CD14-positive monocyte (primary cell): ENCODE measurements around the gene KANK2. TPM values are rescaled to one million over a fixed set of nuclear protein-coding genes. Genes with fewer than 3 reads are reported as not detected.
"Not testable (repeated sequence)": the region's sequence is repeated elsewhere in the genome, so short reads cannot be mapped to it uniquely, and the experiment has no call there.

Source experiments
- DNase-seq, 3 donors: peaks; one replicate each; pipeline ENCODE4 v3.0.0-alpha.2; 2011 to 2022
- H2AFZ ChIP-seq: 2 replicates; pipeline ENCODE4 v1.6.0; 2012; ENCODE audit warnings: mild to moderate bottlenecking, low read depth, low read length, inconsistent platforms; ENCODE audit not compliant: insufficient read depth, poor library complexity, severe bottlenecking
- H3K27ac ChIP-seq, 2 donors: 1 replicate in 1 of 2; 2 replicates in 1 of 2; pipeline ENCODE4 v1.5.1; 2012 to 2013; ENCODE audit warnings: low read length in 2 of 2, control low read depth in 1 of 2, inconsistent platforms in 1 of 2, low read depth in 1 of 2, mild to moderate bottlenecking in 1 of 2
- H3K27me3 ChIP-seq, 2 donors: one replicate each; pipeline versions ENCODE4 v1.6.0 to v1.6.1; 2011 to 2013; ENCODE audit warnings: low read length in 2 of 2; ENCODE audit not compliant: control insufficient read depth in 2 of 2, insufficient read depth in 2 of 2
- H3K36me3 ChIP-seq, 2 donors: replicated peaks in 1 of 2; 1 replicate in 1 of 2; 2 replicates in 1 of 2; pipeline versions ENCODE4 v1.5.1 to v1.6.1; 2012 to 2013; ENCODE audit warnings: low read length in 2 of 2, control low read depth in 1 of 2, inconsistent platforms in 1 of 2, mild to moderate bottlenecking in 1 of 2; ENCODE audit not compliant: insufficient read depth in 2 of 2, control insufficient read depth in 1 of 2
- H3K4me1 ChIP-seq, 2 donors: 1 replicate in 1 of 2; 2 replicates in 1 of 2; pipeline versions ENCODE4 v1.5.1 to v1.6.1; 2012 to 2013; ENCODE audit warnings: low read length in 2 of 2, control low read depth in 1 of 2, inconsistent platforms in 1 of 2, mild to moderate bottlenecking in 1 of 2, moderate library complexity in 1 of 2; ENCODE audit not compliant: insufficient read depth in 2 of 2, control insufficient read depth in 1 of 2
- H3K4me2 ChIP-seq: replicated peaks from 2 replicates; pipeline ENCODE3; 2012; ENCODE audit warnings: low read length, moderate library complexity, mild to moderate bottlenecking; ENCODE audit not compliant: poor library complexity, severe bottlenecking; ENCODE audit errors: extremely low read depth
- H3K4me3 ChIP-seq, 3 experiments: fragments of 200-600 bp in 1 of 3; sonication (generic) in 1 of 3; replicated peaks in 1 of 3; 1 replicate in 2 of 3; 2 replicates in 1 of 3; pipeline ENCODE4 v1.5.1; 2011 to 2013; ENCODE audit warnings: low read length in 3 of 3, mild to moderate bottlenecking in 3 of 3, control low read depth in 2 of 3, low read depth in 2 of 3, inconsistent platforms in 1 of 3, moderate library complexity in 1 of 3
- H3K79me2 ChIP-seq: 2 replicates; pipeline ENCODE4 v1.6.0; 2012; ENCODE audit warnings: mild to moderate bottlenecking, control low read depth, inconsistent platforms, low read length, moderate library complexity; ENCODE audit not compliant: insufficient read depth
- H3K9ac ChIP-seq: 2 replicates; pipeline ENCODE4 v1.6.0; 2017; ENCODE audit warnings: low read length, mild to moderate bottlenecking; ENCODE audit not compliant: insufficient read depth, poor library complexity, severe bottlenecking
- H3K9me3 ChIP-seq, 2 donors: replicated peaks in 1 of 2; 1 replicate in 1 of 2; 2 replicates in 1 of 2; pipeline versions ENCODE4 v1.5.1 to v1.6.1; 2012 to 2013; ENCODE audit warnings: low read length in 2 of 2, control low read depth in 1 of 2; ENCODE audit not compliant: control insufficient read depth in 1 of 2, insufficient read depth in 1 of 2
- H4K20me1 ChIP-seq: 2 replicates; pipeline ENCODE4 v1.6.0; 2012; ENCODE audit warnings: mild to moderate bottlenecking, low read length, control low read depth, moderate library complexity; ENCODE audit not compliant: insufficient read depth
- H3K27ac Mint-ChIP-seq, 7 donors: one replicate each; pipeline ENCODE4 v1.8.0; 2020; ENCODE audit warnings: mild to moderate bottlenecking in 7 of 7, mixed read lengths in 7 of 7, moderate library complexity in 6 of 7, inconsistent platforms in 2 of 7
- H3K27me3 Mint-ChIP-seq, 3 donors: one replicate each; pipeline ENCODE4 v1.8.0; 2021 to 2022; ENCODE audit warnings: low read depth in 3 of 3, mild to moderate bottlenecking in 3 of 3, mixed read lengths in 3 of 3, moderate library complexity in 3 of 3, inconsistent platforms in 1 of 3
- H3K36me3 Mint-ChIP-seq, 2 donors: one replicate each; pipeline ENCODE4 v1.8.0; 2020; ENCODE audit warnings: mixed read lengths in 2 of 2, inconsistent platforms in 1 of 2, mild to moderate bottlenecking in 1 of 2
- H3K4me1 Mint-ChIP-seq: one replicate; pipeline ENCODE4 v1.8.0; 2020; ENCODE audit warnings: mild to moderate bottlenecking, mixed read lengths
- H3K4me3 Mint-ChIP-seq, 2 donors: one replicate each; pipeline ENCODE4 v1.8.0; 2020; ENCODE audit warnings: mild to moderate bottlenecking in 2 of 2, mixed read lengths in 2 of 2, moderate library complexity in 1 of 2
- H3K9me3 Mint-ChIP-seq, 7 donors: one replicate each; pipeline ENCODE4 v1.8.0; 2020 to 2022; ENCODE audit warnings: mixed read lengths in 7 of 7, mild to moderate bottlenecking in 6 of 7, moderate library complexity in 6 of 7, inconsistent platforms in 2 of 7
- CTCF ChIP-seq: fragments of 200-600 bp; IDR thresholded peaks from one replicate; pipeline ENCODE4 v1.8.0; 2022; ENCODE audit warnings: antibody characterized with exemption, mild to moderate bottlenecking
- WGBS: methylation state at CpG from one replicate; pipeline ENCODE4 v1.1.5; 2013; ENCODE audit warnings: missing lambda C conversion rate; ENCODE audit not compliant: insufficient coverage; 5-methylcytosine and 5-hydroxymethylcytosine counted together
- intact Hi-C, 2 donors: fragments of 100-400 bp; cut with micrococcal nuclease; formaldehyde crosslinking; loops; one replicate each; pipeline versions ENCODE4 v1.15.0 to v1.15.1; 2023
- polyA plus RNA-seq, 3 donors: library from polyadenylated mRNA; depleted of rRNA in 1 of 3; unstranded in 2 of 3; stranded (reverse) in 1 of 3; fragments of 300-500 nt in 2 of 3; fragments of >200 nt in 1 of 3; fragmentation: Illumina TruSeq in 2 of 3; gene quantifications; 1 replicate in 2 of 3; 2 replicates in 1 of 3; pipeline ENCODE4 v1.2.3, GENCODE V29; 2012 to 2021

The KANK2 gene
- polyA plus RNA-seq, 3 donors = 0.40 to 1.3 (median 0.64) TPM

- Mint-ChIP-seq H3K9me3 (peaks cover 0 to 4% (median 0%) of the 10 kb centered on the region in 7 donors), H3K27me3 (peaks cover 0 to 2% (median 1%) of the 10 kb centered on the region in 3 donors), H3K4me1 (peaks cover 11% of the 10 kb centered on the region), H3K27ac (no peak overlapping the region), H3K4me3 (no peak overlapping the region), H3K36me3 (peaks cover 6 to 12% of the 10 kb centered on the region in 2 donors)
- Histone ChIP-seq H3K9me3 (no peaks in the 10 kb centered on the region), H3K27ac (no peak overlapping the region), H3K4me1 (no peaks in the 10 kb centered on the region), H2AFZ (no peak overlapping the region), H4K20me1 (no peaks in the 10 kb centered on the region), H3K4me3 (no peak overlapping the region), H3K4me2 (no peak overlapping the region), H3K36me3 (no peaks in the 10 kb centered on the region), H3K27me3 (no peaks in the 10 kb centered on the region), H3K79me2 (no peaks in the 10 kb centered on the region), H3K9ac (no peak overlapping the region)
- no peak for TF ChIP-seq CTCF
- intact Hi-C loops = no loop called here
- DNase-seq = no peak
- 99% methylated on average over 7 of the region's 8 CpGs for WGBS
Measured at GRCh38 chr19:11180346-11180745, 17.0 kb downstream of the KANK2 start.

GRCh38 chr19:11179716-11180297, 17.5 kb downstream of the KANK2 start:
- no peaks in the 10 kb centered on the region for H3K79me2 ChIP-seq
- peak overlapping the region; percentile 13 for H2AFZ ChIP-seq
- H3K27me3 Mint-ChIP-seq = peaks cover 0 to 2% (median 1%) of the 10 kb centered on the region in 3 donors
- WGBS = 51% methylated on average over 9 of the region's 11 CpGs
- no peak overlapping the region for H3K4me2 ChIP-seq
- H3K9me3 ChIP-seq = no peaks in the 10 kb centered on the region
- peaks cover 6 to 12% of the 10 kb centered on the region in 2 donors for H3K36me3 Mint-ChIP-seq
- no peak for DNase-seq
- H3K4me3 Mint-ChIP-seq = no peak overlapping the region
- H3K9me3 Mint-ChIP-seq = peaks cover 0 to 4% (median 0%) of the 10 kb centered on the region in 7 donors
- H3K4me3 ChIP-seq = no peak overlapping the region
- H3K27me3 ChIP-seq = no peaks in the 10 kb centered on the region
- H3K36me3 ChIP-seq = no peaks in the 10 kb centered on the region
- no peak for TF ChIP-seq CTCF
- no peaks in the 10 kb centered on the region for H4K20me1 ChIP-seq
- H3K27ac Mint-ChIP-seq = no peak overlapping the region
- H3K4me1 Mint-ChIP-seq = peaks cover 11% of the 10 kb centered on the region
- intact Hi-C loops = no loop called here
- H3K27ac ChIP-seq = no peak overlapping the region
- H3K9ac ChIP-seq = no peak overlapping the region
- H3K4me1 ChIP-seq = no peaks in the 10 kb centered on the region

GRCh38 chr19:11179145-11179465, 18.2 kb downstream of the KANK2 start:
- H3K27ac Mint-ChIP-seq, H3K36me3 ChIP-seq, H3K27me3 ChIP-seq, H3K9ac ChIP-seq, H4K20me1 ChIP-seq, H2AFZ ChIP-seq, H3K79me2 ChIP-seq, H3K4me3 Mint-ChIP-seq, H3K27ac ChIP-seq, H3K4me3 ChIP-seq, H3K9me3 Mint-ChIP-seq, H3K4me2 ChIP-seq, H3K27me3 Mint-ChIP-seq, intact Hi-C loops, DNase-seq, H3K4me1 ChIP-seq, H3K9me3 ChIP-seq: not testable (repeated sequence)
- peaks cover 6 to 12% of the 10 kb centered on the region in 2 donors for H3K36me3 Mint-ChIP-seq
- 95% methylated on average over 5 of the region's 9 CpGs for WGBS
- H3K4me1 Mint-ChIP-seq = peaks cover 11% of the 10 kb centered on the region
